DND-41 (cell line): Measurements from ENCODE around the gene UNC13B.

Source experiments
- ATAC-seq: fragments of 200-7000 bp; cut with Tn5 transposase; 3 replicates; pipeline ENCODE4 v1.9.1; 2021; ENCODE audit warnings: low read depth; ENCODE audit not compliant: insufficient read depth
- DNase-seq: peaks from one replicate; pipeline ENCODE4 v3.0.0-alpha.2; 2020
- H2AFZ ChIP-seq: 2 replicates; pipeline ENCODE4 v1.6.0; 2012; ENCODE audit warnings: low read depth, low read length
- H3K27ac ChIP-seq: 2 replicates; pipeline ENCODE4 v1.5.1; 2012; ENCODE audit warnings: low read length, inconsistent platforms
- H3K27me3 ChIP-seq: fragments of 200-600 bp; sonication (generic); 2 replicates; pipeline ENCODE4 v1.6.0; 2012; ENCODE audit warnings: low read length, mild to moderate bottlenecking, inconsistent platforms; ENCODE audit not compliant: insufficient read depth, poor library complexity
- H3K36me3 ChIP-seq: 2 replicates; pipeline ENCODE4 v1.5.1; 2012; ENCODE audit warnings: low read length, inconsistent platforms; ENCODE audit not compliant: insufficient read depth
- H3K4me1 ChIP-seq: 2 replicates; pipeline ENCODE4 v1.5.1; 2012; ENCODE audit warnings: mild to moderate bottlenecking, low read length; ENCODE audit not compliant: insufficient read depth
- H3K4me2 ChIP-seq: 2 replicates; pipeline ENCODE4 v1.6.0; 2012; ENCODE audit warnings: mild to moderate bottlenecking, moderate library complexity, low read length, inconsistent platforms; ENCODE audit not compliant: insufficient read depth
- H3K4me3 ChIP-seq, 2 experiments: fragments of 200-600 bp in 1 of 2; shearing (Covaris generic) in 1 of 2; 2 replicates each; pipeline ENCODE4 v1.5.1; 2012 to 2016; ENCODE audit warnings: inconsistent platforms in 2 of 2, low read length in 2 of 2, mild to moderate bottlenecking in 2 of 2, low read depth in 1 of 2, moderate library complexity in 1 of 2
- H3K79me2 ChIP-seq: 2 replicates; pipeline ENCODE4 v1.6.0; 2012; ENCODE audit warnings: low read length, inconsistent platforms; ENCODE audit not compliant: insufficient read depth
- H3K9ac ChIP-seq: 2 replicates; pipeline ENCODE4 v1.6.0; 2012; ENCODE audit warnings: low read depth, mild to moderate bottlenecking, inconsistent platforms, low read length, moderate library complexity
- H3K9me3 ChIP-seq: 2 replicates; pipeline ENCODE4 v1.5.1; 2012; ENCODE audit warnings: low read length, moderate library complexity, mild to moderate bottlenecking, inconsistent platforms; ENCODE audit not compliant: insufficient read depth, severe bottlenecking
- H4K20me1 ChIP-seq: 2 replicates; pipeline ENCODE4 v1.6.0; 2012; ENCODE audit warnings: low read length; ENCODE audit not compliant: insufficient read depth
- CTCF ChIP-seq: IDR thresholded peaks from 2 replicates; pipeline ENCODE4 v1.5.1; 2012; ENCODE audit warnings: borderline replicate concordance, low read length, moderate library complexity, mild to moderate bottlenecking; ENCODE audit not compliant: poor library complexity, severe bottlenecking; ENCODE audit errors: extremely low read depth
- EZH2 ChIP-seq: IDR thresholded peaks from 3 replicates; pipeline ENCODE4 v1.6.1; 2012; ENCODE audit warnings: borderline replicate concordance, low read depth, mild to moderate bottlenecking, moderate library complexity, low read length, inconsistent platforms; ENCODE audit not compliant: severe bottlenecking

UNC13B gene

DNA sequence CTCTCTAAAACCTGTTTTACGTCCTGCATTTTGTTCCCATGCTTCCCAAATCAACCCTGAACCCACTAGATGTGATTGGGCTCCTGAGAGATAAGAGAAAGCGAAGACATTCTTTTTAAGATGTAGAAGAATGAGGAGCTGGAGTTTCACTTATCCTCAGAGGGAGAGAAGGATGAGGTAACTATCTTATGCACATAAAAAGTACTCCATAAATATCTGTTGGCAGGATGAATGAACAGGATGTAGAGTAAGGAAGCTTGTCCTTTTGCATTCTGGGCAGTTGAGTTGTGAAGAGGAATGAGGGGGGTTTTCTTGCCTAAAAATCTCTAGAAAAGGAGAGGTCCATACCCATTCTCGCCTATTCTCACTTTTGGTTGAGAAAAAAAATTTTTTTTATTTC lies 163.2 kb downstream of the UNC13B start:
- TF ChIP-seq EZH2 (no peak), CTCF (no peak)
- ATAC-seq: no peak
- no peaks in the 10 kb centered on the region for H3K9me3 ChIP-seq

DNA sequence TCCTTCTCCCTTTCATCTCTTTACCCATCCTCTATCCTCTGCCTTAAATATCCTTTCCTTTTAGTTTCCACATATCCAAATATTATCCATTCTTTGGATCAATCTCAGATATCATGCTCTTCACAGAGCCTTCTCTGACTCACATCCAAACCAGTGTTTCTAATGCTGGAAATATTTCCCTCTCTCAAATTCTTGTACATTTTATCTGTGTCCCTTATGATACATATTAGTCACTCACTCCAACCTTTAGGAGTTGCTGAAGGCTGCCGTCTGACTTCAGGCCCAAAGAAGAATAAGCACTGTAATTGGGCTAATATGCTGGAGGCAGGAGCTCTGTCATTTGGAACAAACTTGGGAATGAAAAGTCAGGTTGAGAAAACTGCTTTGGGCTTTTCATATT lies 171.7 kb downstream of the UNC13B start:
- H2AFZ ChIP-seq: no peak overlapping the region
- H3K4me1 ChIP-seq: no peaks in the 10 kb centered on the region
- H3K36me3 ChIP-seq: no peaks in the 10 kb centered on the region
- H3K27ac ChIP-seq: no peak overlapping the region
- H3K4me3 ChIP-seq: no peak overlapping the region
- H4K20me1 ChIP-seq: no peaks in the 10 kb centered on the region
- TF ChIP-seq CTCF (no peak), EZH2 (no peak)
- H3K9me3 ChIP-seq: no peaks in the 10 kb centered on the region
- ATAC-seq: no peak
- H3K79me2 ChIP-seq: no peaks in the 10 kb centered on the region
- no peak overlapping the region for H3K4me2 ChIP-seq
- DNase-seq: no peak
- no peak overlapping the region for H3K9ac ChIP-seq
- H3K27me3 ChIP-seq: no peaks in the 10 kb centered on the region

More for the DNA sequence above, 163.2 kb downstream of the UNC13B start:
- Histone ChIP-seq H3K9ac (no peak overlapping the region), H3K36me3 (no peaks in the 10 kb centered on the region), H2AFZ (no peak overlapping the region), H3K27me3 (peaks cover 2% of the 10 kb centered on the region), H3K4me3 (no peak overlapping the region), H3K27ac (no peak overlapping the region), H3K79me2 (no peaks in the 10 kb centered on the region), H4K20me1 (no peaks in the 10 kb centered on the region), H3K4me1 (no peaks in the 10 kb centered on the region), H3K4me2 (no peak overlapping the region)
- DNase-seq: no peak

DNA sequence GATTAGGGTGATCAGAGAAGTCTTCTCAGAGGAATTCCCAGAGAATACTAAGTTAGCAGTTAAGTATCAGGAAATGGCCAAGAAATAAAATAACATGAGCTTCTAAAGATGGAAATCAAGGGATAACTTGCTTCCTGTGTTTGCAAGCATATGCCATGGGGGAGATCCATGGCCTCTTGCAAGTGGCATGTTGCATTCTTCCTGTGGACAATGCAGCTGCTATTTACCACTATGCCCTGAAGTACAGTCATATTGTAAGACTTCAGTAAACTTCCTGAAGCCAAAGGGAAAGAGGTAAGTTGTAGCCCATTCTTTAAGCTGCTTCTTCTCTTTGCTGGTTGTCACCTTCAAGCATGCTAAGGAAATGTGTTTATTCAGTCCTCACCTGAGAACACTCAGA lies 173.4 kb downstream of the UNC13B start:
- H3K4me3 ChIP-seq: no peak overlapping the region
- no peaks in the 10 kb centered on the region for H3K9me3 ChIP-seq
- no peaks in the 10 kb centered on the region for H3K79me2 ChIP-seq
- H3K4me2 ChIP-seq: no peak overlapping the region
- H3K9ac ChIP-seq: no peak overlapping the region
- H3K36me3 ChIP-seq: no peaks in the 10 kb centered on the region
- TF ChIP-seq CTCF (no peak), EZH2 (no peak)
- no peak overlapping the region for H3K27ac ChIP-seq
- ATAC-seq (no peak), DNase-seq (no peak)
- no peak overlapping the region for H2AFZ ChIP-seq
- no peaks in the 10 kb centered on the region for H4K20me1 ChIP-seq
- H3K27me3 ChIP-seq: no peaks in the 10 kb centered on the region
- no peaks in the 10 kb centered on the region for H3K4me1 ChIP-seq

DNA sequence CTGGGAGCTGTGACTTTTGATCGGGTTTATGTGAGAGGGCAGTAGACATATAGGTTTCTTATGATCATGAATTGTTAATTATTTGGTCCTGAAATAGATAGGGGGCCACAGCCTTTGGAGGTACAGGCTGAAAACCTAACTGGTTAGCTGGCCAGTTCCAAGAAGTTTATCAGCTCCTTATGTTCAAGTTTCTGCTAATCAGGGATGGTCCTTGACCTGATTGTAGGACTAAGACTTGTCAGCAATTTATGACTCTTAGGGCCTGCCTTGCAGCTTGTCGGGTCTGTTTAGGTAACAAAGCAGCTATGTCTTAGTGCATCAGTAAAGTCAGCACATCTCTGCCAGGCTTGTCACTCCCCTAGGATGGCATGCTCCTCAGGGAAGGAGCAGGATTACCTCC lies 176.3 kb downstream of the UNC13B start:
- Histone ChIP-seq H3K9me3 (no peaks in the 10 kb centered on the region), H3K9ac (no peak overlapping the region), H3K4me2 (no peak overlapping the region), H3K36me3 (no peaks in the 10 kb centered on the region), H2AFZ (no peak overlapping the region), H3K4me1 (no peaks in the 10 kb centered on the region), H3K27me3 (peaks cover 11% of the 10 kb centered on the region), H3K79me2 (no peaks in the 10 kb centered on the region), H3K27ac (no peak overlapping the region), H4K20me1 (no peaks in the 10 kb centered on the region), H3K4me3 (no peak overlapping the region)
- no peak for DNase-seq
- ATAC-seq: no peak
- TF ChIP-seq EZH2 (no peak), CTCF (no peak)
